Peyer's patch (tissue), 4 donors: ENCODE data around the gene DNASE1L1. TPM values are rescaled to one million over a fixed set of nuclear protein-coding genes. Genes with fewer than 3 reads are reported as not detected.

Experiments
- DNase-seq, 3 donors: peaks; one replicate each; pipeline ENCODE4 v3.0.0-alpha.2; 2017 to 2019
- H3K27ac ChIP-seq, 4 donors: fragments of 200-600 bp; sonication (generic); one replicate each; pipeline ENCODE4 v1.5.1; 2016 to 2019
- H3K27me3 ChIP-seq, 2 donors: fragments of 200-600 bp; sonication (generic); one replicate each; pipeline ENCODE4 v1.5.1; 2019
- H3K36me3 ChIP-seq, 3 donors: fragments of 200-600 bp; sonication (generic); one replicate each; pipeline ENCODE4 v1.5.1; 2016 to 2019
- H3K4me1 ChIP-seq, 4 donors: fragments of 200-600 bp; sonication (generic); one replicate each; pipeline ENCODE4 v1.5.1; 2016 to 2019
- H3K4me3 ChIP-seq, 4 donors: fragments of 200-600 bp; sonication (generic); 1 replicate in 3 of 4; 2 replicates in 1 of 4; pipeline ENCODE4 v1.5.1; 2016 to 2019; ENCODE audit warnings: mild to moderate bottlenecking in 1 of 4
- H3K9me3 ChIP-seq, 4 donors: fragments of 200-600 bp; sonication (generic); one replicate each; pipeline ENCODE4 v1.5.1; 2016 to 2019; ENCODE audit warnings: mild to moderate bottlenecking in 1 of 4
- POLR2A ChIP-seq, 2 donors: fragments of 450-650 bp; IDR thresholded peaks; one replicate each; pipeline ENCODE4 v1.5.1; 2017; ENCODE audit warnings: antibody characterized with exemption in 2 of 2, mild to moderate bottlenecking in 2 of 2, moderate library complexity in 2 of 2
- total RNA-seq, 4 donors: library from RNA; depleted of rRNA; stranded (reverse); fragments of >200 nt; gene quantifications; one replicate each; pipeline ENCODE4 v1.1.0, GENCODE V29; 2016
- TF ChIP-seq, protein P1 (sequence below), 6 experiments: fragments of 450-650 bp in 4 of 6; fragments of 200-600 bp in 2 of 6; sonication (generic) in 1 of 6; IDR thresholded peaks; one replicate each; pipeline ENCODE4 v1.5.1; 2017 to 2019; ENCODE audit warnings: antibody characterized with exemption in 6 of 6, mild to moderate bottlenecking in 3 of 6, moderate library complexity in 1 of 6

Gene DNASE1L1
- total RNA-seq, 4 donors from 2014 or later = 23.9 to 41.2 (median 32.2) TPM

DNA sequence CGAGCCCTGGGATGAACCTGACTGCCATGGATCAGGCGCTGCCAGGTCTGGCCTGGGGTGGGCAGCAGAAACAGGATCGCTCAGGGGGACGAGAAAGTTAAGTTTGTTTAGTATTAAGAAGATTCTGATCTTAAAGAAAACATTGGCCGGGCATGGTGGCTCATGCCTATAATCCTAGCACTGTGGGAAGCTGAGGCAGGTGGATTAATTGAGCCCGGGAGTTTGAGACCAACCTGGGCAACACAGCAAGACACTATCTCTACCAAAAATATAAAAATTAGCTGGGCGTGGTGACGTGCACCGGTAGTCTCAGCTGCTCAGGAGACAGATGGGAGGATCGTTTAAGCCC lies 33.9 kb downstream of the DNASE1L1 start:
- Histone ChIP-seq H3K36me3 (no peaks in the 10 kb centered on the region), H3K27ac (peak overlapping the region; percentile 22 to 97 (median 56)), H3K9me3 (no peaks in the 10 kb centered on the region), H3K27me3 (no peaks in the 10 kb centered on the region), H3K4me1 (peaks cover 0 to 18% (median 7%) of the 10 kb centered on the region in 4 donors), H3K4me3 (peak overlapping the region in 1 of 4 donors; percentile 79)
- TF ChIP-seq POLR2A (IDR thresholded peaks at IDR 0.05) = no peak
- TF ChIP-seq, protein P1, sequence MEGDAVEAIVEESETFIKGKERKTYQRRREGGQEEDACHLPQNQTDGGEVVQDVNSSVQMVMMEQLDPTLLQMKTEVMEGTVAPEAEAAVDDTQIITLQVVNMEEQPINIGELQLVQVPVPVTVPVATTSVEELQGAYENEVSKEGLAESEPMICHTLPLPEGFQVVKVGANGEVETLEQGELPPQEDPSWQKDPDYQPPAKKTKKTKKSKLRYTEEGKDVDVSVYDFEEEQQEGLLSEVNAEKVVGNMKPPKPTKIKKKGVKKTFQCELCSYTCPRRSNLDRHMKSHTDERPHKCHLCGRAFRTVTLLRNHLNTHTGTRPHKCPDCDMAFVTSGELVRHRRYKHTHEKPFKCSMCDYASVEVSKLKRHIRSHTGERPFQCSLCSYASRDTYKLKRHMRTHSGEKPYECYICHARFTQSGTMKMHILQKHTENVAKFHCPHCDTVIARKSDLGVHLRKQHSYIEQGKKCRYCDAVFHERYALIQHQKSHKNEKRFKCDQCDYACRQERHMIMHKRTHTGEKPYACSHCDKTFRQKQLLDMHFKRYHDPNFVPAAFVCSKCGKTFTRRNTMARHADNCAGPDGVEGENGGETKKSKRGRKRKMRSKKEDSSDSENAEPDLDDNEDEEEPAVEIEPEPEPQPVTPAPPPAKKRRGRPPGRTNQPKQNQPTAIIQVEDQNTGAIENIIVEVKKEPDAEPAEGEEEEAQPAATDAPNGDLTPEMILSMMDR (IDR thresholded peaks at IDR 0.05) = no peak
- no peak for DNase-seq

DNA sequence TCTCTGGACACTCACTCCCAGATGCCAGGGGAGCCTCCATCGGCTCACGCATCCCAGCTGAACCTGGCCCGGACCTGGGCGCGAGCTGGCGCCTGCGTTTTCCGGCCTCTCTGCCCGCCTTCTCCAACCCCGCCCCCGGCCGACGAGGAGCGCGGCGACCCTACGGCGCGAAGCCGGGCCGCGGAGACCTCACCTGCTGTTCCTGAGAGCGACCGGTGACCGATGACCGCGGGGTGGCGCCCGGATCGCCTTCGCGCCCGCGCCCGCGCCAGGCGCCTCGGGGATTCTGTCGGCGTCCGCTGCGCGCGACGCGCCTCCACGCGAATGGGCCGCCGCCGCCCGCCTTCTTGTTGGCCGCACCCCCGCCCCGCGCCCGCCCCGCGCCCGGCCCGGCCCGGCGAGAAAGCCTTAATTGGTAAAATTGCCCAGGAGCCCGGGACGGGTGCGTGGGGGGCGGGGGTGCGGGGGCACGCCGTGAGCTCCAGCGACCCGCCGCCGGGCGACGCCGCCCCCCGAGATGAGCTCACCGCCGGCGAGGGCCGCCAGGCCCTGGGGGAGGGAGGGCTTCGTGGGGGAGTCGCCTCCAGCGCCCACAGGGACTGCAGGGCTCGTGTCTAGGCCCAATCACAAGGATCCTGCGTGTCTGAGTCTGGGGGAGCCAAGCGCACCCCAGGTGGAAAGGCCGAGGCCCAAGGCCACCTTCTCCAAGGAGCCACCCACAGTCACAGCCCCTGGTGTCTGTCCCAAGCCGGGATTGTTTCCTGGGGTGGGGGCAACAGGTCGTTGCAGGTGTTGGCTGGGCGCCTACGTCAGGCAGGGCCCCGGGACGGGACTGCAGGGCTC lies 34.5 kb downstream of the DNASE1L1 start, which contains the start of gene FLNA:
FLNA (minus strand) TSS at position 322 of the 843 bp plus-strand sequence. CDS start 3,389 bp downstream, outside the sequence.
- TF ChIP-seq, protein P1 (IDR thresholded peaks at IDR 0.05) = peak in 2 of 6 experiments; percentile 7 to 20
- no peak for TF ChIP-seq POLR2A (IDR thresholded peaks at IDR 0.05)
- peak in 1 of 3 donors; percentile 70 for DNase-seq
- Histone ChIP-seq H3K9me3 (no peaks in the 10 kb centered on the region), H3K4me3 (peak within 1 kb of the TSS; percentile 16 to 79 (median 36)), H3K27ac (peak within 1 kb of the TSS; percentile 22 to 97 (median 56)), H3K36me3 (no peaks in the 10 kb centered on the region), H3K4me1 (peaks cover 0 to 15% (median 7%) of the 10 kb centered on the region in 4 donors), H3K27me3 (no peaks in the 10 kb centered on the region)

DNA sequence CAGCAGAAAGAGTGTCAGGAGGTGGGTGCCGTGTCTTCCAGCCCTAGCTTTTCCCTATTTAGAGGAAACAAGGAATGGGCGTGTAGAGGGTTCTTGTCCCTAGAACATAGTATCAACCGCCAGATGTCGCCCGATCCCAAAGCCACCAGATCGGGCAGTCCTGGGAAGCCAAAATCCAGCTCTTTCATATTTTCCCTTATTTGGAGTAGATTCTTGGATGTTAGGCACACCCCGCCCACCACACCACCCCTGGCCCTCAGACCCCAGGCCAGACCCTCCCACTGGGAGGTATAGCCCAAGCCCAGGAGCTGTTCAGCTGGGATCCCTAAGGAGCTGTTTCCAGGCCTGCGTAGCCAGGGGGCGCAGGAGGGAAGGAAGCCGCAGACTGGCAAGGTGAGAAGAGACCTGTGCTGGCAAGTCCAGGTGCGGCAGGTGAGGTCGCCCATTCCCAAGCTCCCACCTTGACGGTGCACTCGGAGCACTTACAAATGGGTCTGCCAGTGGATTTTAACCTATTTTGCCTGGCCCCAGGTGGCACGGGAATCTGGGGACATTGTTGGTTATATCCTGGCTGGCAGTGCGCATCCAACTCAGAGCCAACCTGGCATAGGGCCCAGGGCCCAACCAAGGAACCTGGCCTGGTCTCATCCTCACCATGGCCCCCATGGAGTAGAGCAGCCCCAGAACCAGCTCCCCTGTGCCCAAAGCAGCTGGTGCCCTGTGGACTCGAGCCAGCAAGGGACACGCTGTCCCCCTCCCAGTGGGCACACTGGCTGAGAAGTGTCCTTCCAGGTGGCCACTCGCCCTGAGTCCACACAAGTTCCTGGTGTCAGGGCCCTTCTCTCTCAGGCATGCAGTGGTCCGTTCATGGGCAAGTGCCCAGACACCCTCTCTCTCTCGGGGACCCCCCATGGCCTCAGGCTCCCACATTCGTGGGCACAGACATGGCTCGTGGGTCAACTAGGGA lies 35.4 kb downstream of the DNASE1L1 start:
- H3K4me1 ChIP-seq = peaks cover 0 to 15% (median 7%) of the 10 kb centered on the region in 4 donors
- TF ChIP-seq POLR2A (IDR thresholded peaks at IDR 0.05) = no peak
- TF ChIP-seq, protein P1 (IDR thresholded peaks at IDR 0.05) = peak in 5 of 6 experiments; percentile 23 to 72 (median 56)
- H3K4me3 ChIP-seq = peak overlapping the region; percentile 16 to 79 (median 36)
- no peaks in the 10 kb centered on the region for H3K27me3 ChIP-seq
- no peaks in the 10 kb centered on the region for H3K9me3 ChIP-seq
- no peaks in the 10 kb centered on the region for H3K36me3 ChIP-seq
- peak; percentile 54 to 79 (median 78) for DNase-seq
- peak overlapping the region in 3 of 4 donors; percentile 26 to 97 (median 86) for H3K27ac ChIP-seq

DNA sequence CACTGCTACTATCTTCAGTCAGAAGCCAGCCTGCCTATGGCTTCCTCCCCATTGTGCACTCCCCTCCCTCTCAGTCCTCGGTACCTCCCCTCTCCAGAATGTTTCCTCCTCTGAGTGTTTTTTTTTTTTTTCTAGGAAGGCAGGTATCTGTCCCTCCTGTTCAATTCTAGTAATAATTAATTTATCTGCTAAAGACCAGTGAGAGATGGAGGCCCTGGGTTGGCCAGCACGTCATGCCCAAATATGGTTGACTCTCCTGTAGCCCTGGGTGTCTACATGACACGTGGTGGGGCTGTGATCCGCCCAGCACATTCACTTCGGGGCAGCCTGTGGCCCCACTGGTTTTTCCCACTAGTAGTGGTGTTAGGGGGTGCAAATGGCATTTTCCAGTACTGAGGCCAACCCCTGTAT lies 36.4 kb downstream of the DNASE1L1 start:
- H3K4me3 ChIP-seq = peak overlapping the region in 1 of 4 donors; percentile 79
- TF ChIP-seq, protein P1 (IDR thresholded peaks at IDR 0.05) = no peak
- no peak for TF ChIP-seq POLR2A (IDR thresholded peaks at IDR 0.05)
- H3K36me3 ChIP-seq = no peaks in the 10 kb centered on the region
- H3K9me3 ChIP-seq = no peaks in the 10 kb centered on the region
- H3K27ac ChIP-seq = peak overlapping the region in 3 of 4 donors; percentile 78 to 97 (median 86)
- DNase-seq = no peak
- no peaks in the 10 kb centered on the region for H3K27me3 ChIP-seq
- peaks cover 0 to 25% (median 8%) of the 10 kb centered on the region in 4 donors for H3K4me1 ChIP-seq

DNA sequence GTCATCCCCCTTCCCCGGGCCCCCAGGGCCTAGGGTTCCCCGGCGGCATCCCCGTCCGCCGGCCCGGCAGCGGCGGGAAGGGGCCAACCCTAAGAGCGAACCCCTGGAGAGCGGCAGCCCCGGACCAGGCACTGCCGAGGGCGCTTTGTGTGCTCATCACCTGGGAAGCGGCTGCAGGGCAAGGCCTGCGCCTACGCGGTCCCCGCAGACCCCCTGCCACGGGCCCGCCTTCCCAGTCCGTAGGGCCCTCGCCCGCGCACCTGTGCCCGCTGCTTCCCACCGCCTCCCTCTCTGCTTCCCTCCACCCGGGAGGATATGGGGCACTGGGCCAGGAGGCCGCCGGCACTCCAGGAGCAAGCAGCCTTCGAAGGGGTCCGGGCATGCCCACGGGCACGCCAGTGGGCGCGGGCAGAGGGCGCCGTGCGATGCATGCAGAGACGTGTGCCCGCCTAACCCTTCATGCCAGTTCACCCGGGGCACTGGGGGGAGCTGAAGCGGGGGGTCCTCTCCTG lies 37.2 kb downstream of the DNASE1L1 start:
- peak overlapping the region; percentile 55 to 97 (median 82) for H3K27ac ChIP-seq
- no peaks in the 10 kb centered on the region for H3K9me3 ChIP-seq
- H3K4me3 ChIP-seq = peak overlapping the region; percentile 46 to 79 (median 62)
- peaks cover 0 to 25% (median 8%) of the 10 kb centered on the region in 4 donors for H3K4me1 ChIP-seq
- no peak for DNase-seq
- H3K36me3 ChIP-seq = no peaks in the 10 kb centered on the region
- TF ChIP-seq POLR2A (IDR thresholded peaks at IDR 0.05) = no peak
- TF ChIP-seq, protein P1 (IDR thresholded peaks at IDR 0.05) = no peak
- H3K27me3 ChIP-seq = no peaks in the 10 kb centered on the region
